K562 (cell line): Measurements from ENCODE around the gene GDAP2. TPM values are rescaled to one million over a fixed set of nuclear protein-coding genes. Genes with fewer than 3 reads are reported as not detected.

Source experiments
- BRCA1 ChIP-seq, 2 experiments: fragments of 450-650 bp in 1 of 2; sonication (generic) in 1 of 2; formaldehyde crosslinking in 1 of 2; IDR thresholded peaks; 2 replicates each; pipeline versions ENCODE4 v1.5.0 to v1.6.1; 2017 to 2020; ENCODE audit warnings: mild to moderate bottlenecking in 1 of 2, missing genetic modification reagents in 1 of 2
- BRD4 ChIP-seq: fragments of 200-600 bp; sonication (generic); IDR thresholded peaks from 2 replicates; pipeline ENCODE4 v1.6.1; 2017; ENCODE audit warnings: inconsistent platforms
- CAMTA2 ChIP-seq: fragments of 250-450 bp; sonication (Bioruptor Pico); conservative IDR thresholded peaks from 2 replicates; pipeline ENCODE4 v1.5.1; 2022
- CBX3 ChIP-seq, 2 experiments: IDR thresholded peaks; 1 replicate in 1 of 2; 2 replicates in 1 of 2; pipeline ENCODE4 v1.6.1; 2012; ENCODE audit warnings: inconsistent platforms in 2 of 2, low read length in 2 of 2, borderline replicate concordance in 1 of 2, control low read depth in 1 of 2
- EZH2 ChIP-seq: IDR thresholded peaks from 2 replicates; pipeline ENCODE4 v1.6.1; 2012; ENCODE audit warnings: low read depth, mild to moderate bottlenecking, inconsistent platforms, low read length, borderline replicate concordance
- MAZ ChIP-seq, 2 experiments: fragments of 450-650 bp in 1 of 2; sonication (generic) in 1 of 2; formaldehyde crosslinking; IDR thresholded peaks in 1 of 2; conservative IDR thresholded peaks in 1 of 2; 2 replicates each; pipeline versions ENCODE4 v1.4.0 to v1.5.0; 2020; ENCODE audit warnings: mild to moderate bottlenecking in 1 of 2, missing genetic modification reagents in 1 of 2
- MCM3 ChIP-seq: fragments of 450-650 bp; IDR thresholded peaks from 2 replicates; pipeline ENCODE4 v1.6.1; 2016
- MYBL2 ChIP-seq, 2 experiments: fragments of 450-650 bp in 1 of 2; sonication (generic) in 1 of 2; formaldehyde crosslinking in 1 of 2; IDR thresholded peaks; 2 replicates each; pipeline versions ENCODE4 v1.6.1 to v1.8.1; 2017 to 2022; ENCODE audit warnings: borderline replicate concordance in 1 of 2, inconsistent platforms in 1 of 2, low read depth in 1 of 2, mild to moderate bottlenecking in 1 of 2, missing genetic modification reagents in 1 of 2, moderate library complexity in 1 of 2
- NFIC ChIP-seq: fragments of 450-650 bp; IDR thresholded peaks from 2 replicates; pipeline ENCODE4 v1.6.1; 2017; ENCODE audit warnings: mild to moderate bottlenecking, inconsistent platforms
- NR3C1 ChIP-seq: sonication (generic); formaldehyde crosslinking; IDR thresholded peaks from 2 replicates; pipeline ENCODE4 v1.8.1; 2022; ENCODE audit warnings: missing genetic modification reagents
- POLR3G ChIP-seq: IDR thresholded peaks from 2 replicates; pipeline ENCODE4 v1.6.1; 2011; ENCODE audit not compliant: insufficient read length, insufficient replicate concordance; ENCODE audit errors: extremely low read depth
- PYGO2 ChIP-seq: fragments of 450-650 bp; IDR thresholded peaks from 2 replicates; pipeline ENCODE4 v1.6.1; 2016; ENCODE audit warnings: mild to moderate bottlenecking, missing genetic modification characterization, moderate library complexity, missing compliant biosample characterization
- ZMIZ1 ChIP-seq, 2 experiments: fragments of 150-350 bp in 1 of 2; IDR thresholded peaks; 2 replicates each; pipeline ENCODE4 v1.6.1; 2012 to 2016; ENCODE audit warnings: low read depth in 2 of 2, low read length in 2 of 2, mild to moderate bottlenecking in 1 of 2, moderate library complexity in 1 of 2
- ZNF311 ChIP-seq: fragments of 250-450 bp; sonication (Bioruptor Pico); IDR thresholded peaks from 2 replicates; pipeline ENCODE4 v1.4.0; 2020; ENCODE audit warnings: mild to moderate bottlenecking, moderate library complexity
- polyA plus RNA-seq, 8 experiments: library from polyadenylated mRNA; depleted of rRNA in 4 of 8; stranded (reverse) in 5 of 8; unstranded in 3 of 8; fragments of >200 nt; fragmentation: Nextera tagmentation in 2 of 8; fragmentation: Illumina TruSeq in 1 of 8; extraction: Ambion mirVana in 2 of 8; extraction: Trizol in 1 of 8; gene quantifications; 2 replicates each; pipeline versions ENCODE4 v1.2.1 to v1.2.3, GENCODE V29; 2011 to 2014; ENCODE audit warnings: inconsistent platforms in 1 of 8, missing spikeins in 1 of 8
- total RNA-seq, 7 experiments: library from RNA; depleted of rRNA in 6 of 7; stranded (reverse); fragments of >200 nt in 6 of 7; fragmentation: Illumina TruSeq in 2 of 7; extraction: Trizol in 2 of 7; gene quantifications; 2 replicates each; pipeline versions ENCODE4 v1.2.1 to v1.2.3, GENCODE V29; 2011 to 2021; ENCODE audit warnings: low replicate concordance in 1 of 7
- TF ChIP-seq, protein P1 (sequence below): fragments of 250-450 bp; sonication (Bioruptor Pico); IDR thresholded peaks from 2 replicates; pipeline ENCODE4 v1.8.0; 2022; ENCODE audit warnings: moderate library complexity, mild to moderate bottlenecking, inconsistent platforms
- TF ChIP-seq, protein P2 (sequence below): fragments of 450-650 bp; IDR thresholded peaks from 2 replicates; pipeline ENCODE4 v1.6.1; 2017; ENCODE audit warnings: antibody characterized with exemption

Gene GDAP2
- total and polyA plus RNA-seq, 9 of the 15 experiments (the other 6 are each of a cell fraction or from before 2014, with no cell fraction given), result 4.1 to 23.1 (median 13.2) TPM

- TF ChIP-seq, protein P1, sequence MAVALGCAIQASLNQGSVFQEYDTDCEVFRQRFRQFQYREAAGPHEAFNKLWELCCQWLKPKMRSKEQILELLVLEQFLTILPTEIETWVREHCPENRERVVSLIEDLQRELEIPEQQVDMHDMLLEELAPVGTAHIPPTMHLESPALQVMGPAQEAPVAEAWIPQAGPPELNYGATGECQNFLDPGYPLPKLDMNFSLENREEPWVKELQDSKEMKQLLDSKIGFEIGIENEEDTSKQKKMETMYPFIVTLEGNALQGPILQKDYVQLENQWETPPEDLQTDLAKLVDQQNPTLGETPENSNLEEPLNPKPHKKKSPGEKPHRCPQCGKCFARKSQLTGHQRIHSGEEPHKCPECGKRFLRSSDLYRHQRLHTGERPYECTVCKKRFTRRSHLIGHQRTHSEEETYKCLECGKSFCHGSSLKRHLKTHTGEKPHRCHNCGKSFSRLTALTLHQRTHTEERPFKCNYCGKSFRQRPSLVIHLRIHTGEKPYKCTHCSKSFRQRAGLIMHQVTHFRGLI, result peak; percentile 89; the same call in 1 of the 2 replicates
- TF ChIP-seq CBX3 (IDR thresholded peaks at IDR 0.05; ENCODE audit: borderline replicate concordance in 1 of 2, low read length in 2 of 2) (peak in 1 of 2 experiments; percentile 95; a peak in 2 of 3 replicates), NFIC (peak; percentile 77), EZH2 (no peak), ZMIZ1 (IDR thresholded peaks at IDR 0.05; ENCODE audit: low read depth in 2 of 2, low read length in 2 of 2) (no peak), MAZ (CRISPR knock-in tag; conservative IDR thresholded peaks at IDR 0.05 in 1 of 2, IDR thresholded peaks at IDR 0.05 in 1 of 2) (peak in 1 of 2 experiments; percentile 66; a peak in 1 of 4 replicates), NR3C1 (CRISPR knock-in tag) (no peak), CAMTA2 (CRISPR knock-in tag) (no peak), POLR3G (no peak), PYGO2 (peak; percentile 96), MYBL2 (IDR thresholded peaks at IDR 0.05; ENCODE audit: low read depth) (no peak), MYBL2 (CRISPR knock-in tag; IDR thresholded peaks at IDR 0.05; ENCODE audit: borderline replicate concordance) (no peak), MCM3 (no peak), ZNF311 (CRISPR knock-in tag) (peak; percentile 94), BRD4 (no peak), BRCA1 (IDR thresholded peaks at IDR 0.05) (no peak), BRCA1 (CRISPR knock-in tag; IDR thresholded peaks at IDR 0.05) (no peak)
- TF ChIP-seq, protein P2, sequence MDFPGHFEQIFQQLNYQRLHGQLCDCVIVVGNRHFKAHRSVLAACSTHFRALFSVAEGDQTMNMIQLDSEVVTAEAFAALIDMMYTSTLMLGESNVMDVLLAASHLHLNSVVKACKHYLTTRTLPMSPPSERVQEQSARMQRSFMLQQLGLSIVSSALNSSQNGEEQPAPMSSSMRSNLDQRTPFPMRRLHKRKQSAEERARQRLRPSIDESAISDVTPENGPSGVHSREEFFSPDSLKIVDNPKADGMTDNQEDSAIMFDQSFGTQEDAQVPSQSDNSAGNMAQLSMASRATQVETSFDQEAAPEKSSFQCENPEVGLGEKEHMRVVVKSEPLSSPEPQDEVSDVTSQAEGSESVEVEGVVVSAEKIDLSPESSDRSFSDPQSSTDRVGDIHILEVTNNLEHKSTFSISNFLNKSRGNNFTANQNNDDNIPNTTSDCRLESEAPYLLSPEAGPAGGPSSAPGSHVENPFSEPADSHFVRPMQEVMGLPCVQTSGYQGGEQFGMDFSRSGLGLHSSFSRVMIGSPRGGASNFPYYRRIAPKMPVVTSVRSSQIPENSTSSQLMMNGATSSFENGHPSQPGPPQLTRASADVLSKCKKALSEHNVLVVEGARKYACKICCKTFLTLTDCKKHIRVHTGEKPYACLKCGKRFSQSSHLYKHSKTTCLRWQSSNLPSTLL, result no peak
Measured at GRCh38 chr1:117821774-117822482, 107.5 kb downstream of the GDAP2 start (continued).
